Panc1 (cell line): ENCODE measurements around the gene PNN.

Source experiments
- CTCF ChIP-seq: fragments of 450-650 bp; IDR thresholded peaks from 2 replicates; pipeline ENCODE4 v1.5.1; 2017; ENCODE audit warnings: mild to moderate bottlenecking
- POLR2AphosphoS5 ChIP-seq: IDR thresholded peaks from 2 replicates; pipeline ENCODE4 v1.6.1; 2012; ENCODE audit warnings: mild to moderate bottlenecking, low read depth, low read length, moderate library complexity
- TF ChIP-seq, protein P1 (sequence below), 2 experiments: IDR thresholded peaks; 2 replicates each; pipeline ENCODE4 v1.6.1; 2011 to 2012; ENCODE audit warnings: low read depth in 2 of 2, control low read depth in 1 of 2, low read length in 1 of 2, mild to moderate bottlenecking in 1 of 2, moderate library complexity in 1 of 2; ENCODE audit not compliant: insufficient read depth in 1 of 2

DNA sequence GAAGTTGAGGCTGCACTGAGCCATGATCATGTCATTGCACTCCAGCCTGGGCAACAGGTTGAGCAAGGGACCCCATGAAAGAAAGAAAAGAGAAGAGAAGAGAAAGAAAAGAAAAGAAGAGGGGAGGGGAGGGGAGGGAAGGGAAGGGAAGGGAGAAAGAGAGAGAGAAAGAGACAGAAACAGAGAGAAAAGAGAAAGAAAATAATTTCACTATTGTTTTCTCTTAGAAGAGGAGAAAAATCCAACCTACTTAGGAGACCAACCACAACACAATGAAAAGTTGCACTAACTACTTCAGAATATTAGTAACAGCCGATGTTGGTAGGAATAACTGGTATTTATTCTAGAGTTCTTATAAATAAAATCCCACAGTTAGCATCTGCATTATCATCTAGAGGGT lies 14.6 kb upstream of the PNN start:
- TF ChIP-seq, protein P1, sequence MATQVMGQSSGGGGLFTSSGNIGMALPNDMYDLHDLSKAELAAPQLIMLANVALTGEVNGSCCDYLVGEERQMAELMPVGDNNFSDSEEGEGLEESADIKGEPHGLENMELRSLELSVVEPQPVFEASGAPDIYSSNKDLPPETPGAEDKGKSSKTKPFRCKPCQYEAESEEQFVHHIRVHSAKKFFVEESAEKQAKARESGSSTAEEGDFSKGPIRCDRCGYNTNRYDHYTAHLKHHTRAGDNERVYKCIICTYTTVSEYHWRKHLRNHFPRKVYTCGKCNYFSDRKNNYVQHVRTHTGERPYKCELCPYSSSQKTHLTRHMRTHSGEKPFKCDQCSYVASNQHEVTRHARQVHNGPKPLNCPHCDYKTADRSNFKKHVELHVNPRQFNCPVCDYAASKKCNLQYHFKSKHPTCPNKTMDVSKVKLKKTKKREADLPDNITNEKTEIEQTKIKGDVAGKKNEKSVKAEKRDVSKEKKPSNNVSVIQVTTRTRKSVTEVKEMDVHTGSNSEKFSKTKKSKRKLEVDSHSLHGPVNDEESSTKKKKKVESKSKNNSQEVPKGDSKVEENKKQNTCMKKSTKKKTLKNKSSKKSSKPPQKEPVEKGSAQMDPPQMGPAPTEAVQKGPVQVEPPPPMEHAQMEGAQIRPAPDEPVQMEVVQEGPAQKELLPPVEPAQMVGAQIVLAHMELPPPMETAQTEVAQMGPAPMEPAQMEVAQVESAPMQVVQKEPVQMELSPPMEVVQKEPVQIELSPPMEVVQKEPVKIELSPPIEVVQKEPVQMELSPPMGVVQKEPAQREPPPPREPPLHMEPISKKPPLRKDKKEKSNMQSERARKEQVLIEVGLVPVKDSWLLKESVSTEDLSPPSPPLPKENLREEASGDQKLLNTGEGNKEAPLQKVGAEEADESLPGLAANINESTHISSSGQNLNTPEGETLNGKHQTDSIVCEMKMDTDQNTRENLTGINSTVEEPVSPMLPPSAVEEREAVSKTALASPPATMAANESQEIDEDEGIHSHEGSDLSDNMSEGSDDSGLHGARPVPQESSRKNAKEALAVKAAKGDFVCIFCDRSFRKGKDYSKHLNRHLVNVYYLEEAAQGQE (IDR thresholded peaks at IDR 0.05; ENCODE audit: insufficient read depth in 1 of 2, low read depth in 2 of 2, low read length in 1 of 2), result no peak
- TF ChIP-seq CTCF, result no peak
- TF ChIP-seq POLR2AphosphoS5, result no peak
